Colonic mucosa (tissue), 4 donors: ENCODE data around the gene PARM1. TPM values are rescaled to one million over a fixed set of nuclear protein-coding genes. Genes with fewer than 3 reads are reported as not detected.
A peak's percentile ranks its signal among the peaks of the same experiment; 100 is the strongest.

ENCODE experiments used
- DNase-seq: peaks from one replicate; pipeline ENCODE4 v3.0.0-alpha.2; 2020
- H3K27ac ChIP-seq: fragments of 200-600 bp; one replicate; pipeline ENCODE4 v1.8.0; 2021
- H3K27me3 ChIP-seq: fragments of 200-600 bp; one replicate; pipeline ENCODE4 v1.8.0; 2021
- H3K36me3 ChIP-seq: fragments of 200-600 bp; one replicate; pipeline ENCODE4 v1.8.0; 2021
- H3K4me1 ChIP-seq: fragments of 200-600 bp; one replicate; pipeline ENCODE4 v1.8.0; 2021; ENCODE audit warnings: mild to moderate bottlenecking
- H3K4me3 ChIP-seq: fragments of 200-600 bp; one replicate; pipeline ENCODE4 v1.8.0; 2021
- H3K9ac ChIP-seq, 2 donors: one replicate each; pipeline ENCODE4 v1.7.0; 2013; ENCODE audit warnings: control low read depth in 2 of 2, low read depth in 2 of 2, low read length in 2 of 2
- H3K9me3 ChIP-seq: fragments of 200-600 bp; one replicate; pipeline ENCODE4 v1.8.0; 2021
- CTCF ChIP-seq: fragments of 200-600 bp; IDR thresholded peaks from one replicate; pipeline ENCODE4 v1.8.0; 2022; ENCODE audit warnings: antibody characterized with exemption, mild to moderate bottlenecking
- intact Hi-C: fragments of 100-400 bp; cut with DNase I; formaldehyde crosslinking; loops from one replicate; pipeline ENCODE4 v1.14.1; 2022
- total RNA-seq, 2 donors: library from RNA; stranded (reverse); fragmentation: NEBNext Ultra II Directional in 1 of 2; extraction: Animal tissue kit (Norgen Biotek cat#: 25700) in 1 of 2; gene quantifications; one replicate each; pipeline ENCODE4 v1.2.1, GENCODE V29; 2021
- donor health status: healthy.
- donor health status: DM: no; HTN: no; CAD: no.
- donor health status: DM: no; HTN: no; CAD: no.

PARM1 gene
- total RNA-seq, 2 donors from 2014 or later: 165 to 280 TPM

- Histone ChIP-seq H3K27me3 (no peaks in the 10 kb centered on the region), H3K9me3 (no peaks in the 10 kb centered on the region), H3K27ac (peak overlapping the region; percentile 25), H3K4me1 (no peaks in the 10 kb centered on the region), H3K9ac (no peak overlapping the region), H3K4me3 (no peak overlapping the region), H3K36me3 (no peaks in the 10 kb centered on the region)
- DNase-seq: peak; percentile 62
- intact Hi-C loops: no loop called here
- TF ChIP-seq CTCF: no peak
Observed at GRCh38 chr4:75042601-75043208, 109.8 kb downstream of the PARM1 start.

GRCh38 chr4:75046226-75046625 is 113.3 kb downstream of the PARM1 start:
- DNase-seq: no peak
- Histone ChIP-seq H3K9ac (no peak overlapping the region), H3K9me3 (no peaks in the 10 kb centered on the region), H3K4me3 (no peak overlapping the region), H3K36me3 (no peaks in the 10 kb centered on the region), H3K4me1 (no peaks in the 10 kb centered on the region), H3K27me3 (no peaks in the 10 kb centered on the region), H3K27ac (no peak overlapping the region)
- no peak for TF ChIP-seq CTCF
- intact Hi-C loops: no loop called here

GRCh38 chr4:75046641-75047040 is 113.7 kb downstream of the PARM1 start:
- H3K4me3 ChIP-seq: no peak overlapping the region
- H3K27ac ChIP-seq: no peak overlapping the region
- no peak for TF ChIP-seq CTCF
- H3K27me3 ChIP-seq: no peaks in the 10 kb centered on the region
- H3K36me3 ChIP-seq: no peaks in the 10 kb centered on the region
- no peaks in the 10 kb centered on the region for H3K4me1 ChIP-seq
- no peaks in the 10 kb centered on the region for H3K9me3 ChIP-seq
- intact Hi-C loops: no loop called here
- no peak for DNase-seq
- no peak overlapping the region for H3K9ac ChIP-seq

GRCh38 chr4:75048208-75048879 is 115.4 kb downstream of the PARM1 start:
- Histone ChIP-seq H3K27ac (no peak overlapping the region), H3K9me3 (no peaks in the 10 kb centered on the region), H3K4me1 (no peaks in the 10 kb centered on the region), H3K36me3 (no peaks in the 10 kb centered on the region), H3K4me3 (no peak overlapping the region), H3K27me3 (no peaks in the 10 kb centered on the region), H3K9ac (no peak overlapping the region)
- intact Hi-C loops: no loop called here
- DNase-seq: no peak
- no peak for TF ChIP-seq CTCF

GRCh38 chr4:75051431-75051830 is 118.5 kb downstream of the PARM1 start:
- intact Hi-C loops: no loop called here
- no peak overlapping the region for H3K4me3 ChIP-seq
- no peak overlapping the region for H3K27ac ChIP-seq
- H3K4me1 ChIP-seq: no peaks in the 10 kb centered on the region
- DNase-seq: no peak
- H3K9ac ChIP-seq: no peak overlapping the region
- no peak for TF ChIP-seq CTCF
- no peaks in the 10 kb centered on the region for H3K36me3 ChIP-seq
- H3K9me3 ChIP-seq: no peaks in the 10 kb centered on the region
- no peaks in the 10 kb centered on the region for H3K27me3 ChIP-seq
